GM12801 (cell line): ENCODE results near the gene CLDN8.

ENCODE experiments used
- TF ChIP-seq, protein P1 (sequence below): IDR thresholded peaks from one replicate; pipeline ENCODE4 v1.5.1; 2011; ENCODE audit warnings: control low read depth; ENCODE audit not compliant: insufficient read length; ENCODE audit errors: extremely low read depth

Gene CLDN8

DNA sequence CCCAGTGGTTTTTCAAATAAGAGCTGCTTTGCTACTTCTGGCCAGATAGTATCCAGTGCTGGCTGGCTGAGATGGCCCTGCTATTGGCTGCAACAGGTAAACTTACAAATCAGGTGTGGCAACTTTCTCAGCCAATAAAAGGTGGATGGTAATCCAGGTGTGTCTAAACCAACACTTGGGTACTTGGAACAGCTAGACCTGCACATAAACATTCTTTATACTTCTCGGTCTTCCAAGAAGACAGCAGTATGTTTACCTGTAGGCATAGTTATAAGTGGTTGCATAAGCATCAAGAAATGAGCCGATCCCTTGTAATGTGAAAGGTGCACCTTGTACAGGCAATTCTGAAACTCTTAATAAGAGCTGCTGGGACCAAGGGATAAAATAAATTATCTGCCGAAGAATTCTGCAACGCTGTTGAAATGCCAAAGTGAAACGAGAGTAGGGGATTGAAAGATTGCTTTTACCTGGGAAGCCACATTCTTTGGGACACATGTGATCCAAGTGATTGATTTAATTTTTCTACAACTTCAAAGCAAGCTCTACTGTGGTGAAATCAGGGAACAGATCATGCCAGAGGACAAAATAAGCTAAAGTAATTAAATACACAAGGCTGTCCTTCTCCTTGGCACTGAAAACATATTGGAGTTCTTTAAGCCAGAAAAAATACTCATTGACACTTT lies at the start of gene CLDN8:
TSS of gene CLDN8 (minus strand) at position 57 of the 683 bp plus-strand sequence. CDS start 172 bp downstream, outside the sequence.
- TF ChIP-seq, protein P1, sequence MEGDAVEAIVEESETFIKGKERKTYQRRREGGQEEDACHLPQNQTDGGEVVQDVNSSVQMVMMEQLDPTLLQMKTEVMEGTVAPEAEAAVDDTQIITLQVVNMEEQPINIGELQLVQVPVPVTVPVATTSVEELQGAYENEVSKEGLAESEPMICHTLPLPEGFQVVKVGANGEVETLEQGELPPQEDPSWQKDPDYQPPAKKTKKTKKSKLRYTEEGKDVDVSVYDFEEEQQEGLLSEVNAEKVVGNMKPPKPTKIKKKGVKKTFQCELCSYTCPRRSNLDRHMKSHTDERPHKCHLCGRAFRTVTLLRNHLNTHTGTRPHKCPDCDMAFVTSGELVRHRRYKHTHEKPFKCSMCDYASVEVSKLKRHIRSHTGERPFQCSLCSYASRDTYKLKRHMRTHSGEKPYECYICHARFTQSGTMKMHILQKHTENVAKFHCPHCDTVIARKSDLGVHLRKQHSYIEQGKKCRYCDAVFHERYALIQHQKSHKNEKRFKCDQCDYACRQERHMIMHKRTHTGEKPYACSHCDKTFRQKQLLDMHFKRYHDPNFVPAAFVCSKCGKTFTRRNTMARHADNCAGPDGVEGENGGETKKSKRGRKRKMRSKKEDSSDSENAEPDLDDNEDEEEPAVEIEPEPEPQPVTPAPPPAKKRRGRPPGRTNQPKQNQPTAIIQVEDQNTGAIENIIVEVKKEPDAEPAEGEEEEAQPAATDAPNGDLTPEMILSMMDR, result no peak

DNA sequence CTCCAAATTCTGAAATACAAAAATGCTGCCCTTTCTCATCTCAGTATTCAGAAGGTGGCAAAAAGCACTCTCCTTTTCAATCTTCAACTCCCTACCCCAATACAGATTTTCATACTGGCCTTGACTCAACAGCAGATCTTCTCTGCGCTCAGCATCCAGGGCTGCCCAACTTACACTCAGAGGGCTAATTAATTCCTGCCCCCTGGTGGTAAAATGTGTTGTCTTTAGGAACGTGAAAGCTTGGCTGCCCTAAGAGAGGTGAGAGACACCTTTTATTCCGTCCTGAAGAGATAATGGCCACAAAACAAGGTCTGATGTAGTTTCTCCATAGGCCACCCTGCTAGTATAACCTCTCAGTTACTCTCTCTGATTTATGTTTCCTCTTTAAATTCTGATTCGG lies 41.9 kb upstream of the CLDN8 start:
- TF ChIP-seq, protein P1, result no peak

DNA sequence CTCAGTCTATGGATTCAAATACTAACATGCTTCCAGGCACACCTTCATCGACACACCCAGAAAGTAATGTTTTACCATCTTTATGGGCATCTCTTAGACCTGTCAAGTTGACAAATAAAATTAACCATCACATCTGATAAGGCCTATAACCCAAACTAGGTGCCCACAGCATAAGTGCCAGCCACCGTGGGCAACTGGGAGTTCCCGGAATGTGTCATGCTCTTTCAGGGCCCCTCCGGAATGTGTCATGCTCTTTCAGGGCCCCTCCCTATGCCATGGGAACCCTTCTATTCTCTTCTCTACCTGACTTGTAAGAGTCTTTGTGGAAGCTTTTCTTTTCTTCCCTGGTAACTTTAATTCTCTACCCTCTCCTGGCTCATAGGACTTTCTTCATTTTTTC lies 40.2 kb upstream of the CLDN8 start:
- TF ChIP-seq, protein P1, result no peak

DNA sequence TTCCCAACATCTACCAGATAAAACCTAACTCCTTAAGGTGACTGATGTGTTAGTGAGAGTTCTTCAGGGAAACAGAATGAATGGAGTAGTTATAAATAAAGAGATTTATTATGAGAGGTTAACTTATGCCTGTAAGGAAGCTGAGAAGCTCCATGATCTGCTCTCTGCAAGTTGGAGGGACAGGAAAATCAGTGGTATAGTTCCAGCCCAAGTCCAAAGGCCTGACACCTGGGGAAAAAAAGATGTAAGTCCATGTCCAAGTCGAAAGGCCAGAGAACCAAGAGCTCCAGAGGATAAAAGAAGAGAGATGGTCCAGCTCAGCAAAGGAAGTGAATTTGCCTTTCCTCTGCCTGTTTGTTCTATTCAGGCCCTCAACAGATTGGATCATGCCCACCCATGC lies 39.8 kb upstream of the CLDN8 start:
- TF ChIP-seq, protein P1, result no peak

DNA sequence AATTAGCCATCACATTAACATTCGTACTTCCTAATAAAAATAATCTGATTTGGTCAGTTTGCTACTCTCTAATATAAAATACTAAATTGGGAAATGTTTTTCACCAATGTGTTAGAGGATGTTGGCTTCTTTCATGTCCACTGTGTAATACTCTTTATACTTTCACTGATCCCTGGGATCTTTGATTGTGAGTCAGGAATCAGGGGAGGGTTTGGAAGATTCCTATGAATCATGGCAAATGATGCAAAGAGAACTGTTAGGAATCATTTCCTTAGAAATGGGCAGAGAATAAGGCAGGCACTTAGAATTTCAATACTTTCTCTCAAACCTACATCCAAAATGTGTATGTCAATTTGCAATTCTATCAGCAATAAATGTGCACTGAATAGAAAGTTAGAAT lies 35.9 kb upstream of the CLDN8 start:
- TF ChIP-seq, protein P1, result no peak

DNA sequence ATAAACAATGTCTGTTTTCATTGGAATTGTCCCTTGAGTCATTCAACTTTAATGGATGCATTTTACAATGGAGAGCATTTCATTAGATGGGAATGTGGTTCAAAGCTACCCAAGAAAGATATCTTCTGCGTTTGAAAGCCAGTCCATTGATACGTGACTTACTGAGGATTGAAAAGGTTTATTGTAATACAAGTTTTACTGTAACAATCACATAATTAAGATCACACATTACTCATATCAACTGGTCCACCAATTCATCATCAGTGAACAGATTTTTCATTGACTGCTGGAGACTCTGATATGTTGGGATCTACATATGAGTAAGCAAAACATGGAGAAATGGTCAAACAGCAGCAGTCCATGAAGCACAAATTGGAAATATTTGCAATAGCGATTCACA lies 34.0 kb upstream of the CLDN8 start:
- TF ChIP-seq, protein P1, result no peak

DNA sequence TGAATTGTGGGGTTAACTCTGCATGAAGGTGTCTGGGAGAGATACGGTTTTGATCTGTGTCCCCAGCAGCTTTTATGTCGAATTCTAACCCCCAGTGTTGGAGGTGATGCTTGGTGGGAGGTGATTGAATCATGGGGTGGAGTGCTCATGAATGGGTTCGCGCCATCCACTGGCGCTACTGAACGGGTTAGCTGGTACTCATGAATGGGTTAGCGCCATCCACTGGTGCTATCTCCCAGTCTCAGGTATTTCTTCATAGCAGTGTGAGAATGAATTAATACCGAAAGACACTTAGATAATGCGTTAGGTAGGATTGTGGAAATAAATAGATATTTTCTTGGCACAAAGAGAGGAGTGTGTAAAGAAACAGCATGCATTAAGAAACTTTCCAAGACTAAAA lies 32.9 kb upstream of the CLDN8 start:
- TF ChIP-seq, protein P1, result no peak
